ENCODE measurements around the gene TEX26. TPM values are rescaled to one million over a fixed set of nuclear protein-coding genes. Genes with fewer than 3 reads are reported as not detected.

Gene TEX26
- polyA plus RNA-seq, 2 of the 4 experiments (the other 2 are of a cell fraction) = not detected

- H3K4me3 ChIP-seq = no peak overlapping the region
- FAIRE-seq (no peak), DNase-seq (ENCODE audit: low read depth in 1 of 2, low spot score in 1 of 2) (no peak), ATAC-seq (no peak)
- ChIA-PET POLR2A (no interaction called here), CTCF (interaction anchor here (2.6 kb wide), 1 partner anchor 16 kb away, joined by 8 read pairs; no protein-coding TSS in a partner anchor)
- H3K4me2 ChIP-seq = no peak overlapping the region
- H3K9me3 ChIP-seq = no peaks in the 10 kb centered on the region
- TF ChIP-seq FOSB (CRISPR knock-in tag; IDR thresholded peaks at IDR 0.05) (no peak), GATA3 (IDR thresholded peaks at IDR 0.05; ENCODE audit: borderline replicate concordance) (no peak), HOXA7 (CRISPR knock-in tag; IDR thresholded peaks at IDR 0.05) (no peak), MYC (IDR thresholded peaks at IDR 0.05; ENCODE audit: borderline replicate concordance, low read length) (no peak), POLR2A (IDR thresholded peaks at IDR 0.05; ENCODE audit: low read length) (no peak), NPAS2 (CRISPR knock-in tag; IDR thresholded peaks at IDR 0.05; ENCODE audit: borderline replicate concordance) (no peak), PBX3 (IDR thresholded peaks at IDR 0.05) (no peak), HOXB5 (CRISPR knock-in tag; IDR thresholded peaks at IDR 0.05) (no peak), FOXS1 (CRISPR knock-in tag; IDR thresholded peaks at IDR 0.05) (no peak)
- 48% methylated on average over 5 of the region's 5 CpGs for WGBS (ENCODE audit: missing lambda C conversion rate)
- H3K27ac ChIP-seq = no peak overlapping the region
- no peaks in the 10 kb centered on the region for H3K4me1 ChIP-seq
Observed at GRCh38 chr13:30908416-30908980, 24.0 kb upstream of the TEX26 start.

- DNase-seq (ENCODE audit: low read depth in 1 of 2, low spot score in 1 of 2) (no peak), ATAC-seq (no peak), FAIRE-seq (no peak)
- no peak overlapping the region for H3K27ac ChIP-seq
- CTCF ChIA-PET = interaction anchor here (0.5 to 2.6 kb wide), 4 partner anchors 10 to 144 kb away, joined by 3 to 8 read pairs (median 4); no protein-coding TSS in a partner anchor
- POLR2A ChIA-PET = no interaction called here
- no peaks in the 10 kb centered on the region for H3K4me1 ChIP-seq
- TF ChIP-seq TFCP2L1 (CRISPR knock-in tag; IDR thresholded peaks at IDR 0.05) (no peak), PBX3 (IDR thresholded peaks at IDR 0.05) (no peak), HEYL (CRISPR knock-in tag; IDR thresholded peaks at IDR 0.05) (no peak), CHD2 (IDR thresholded peaks at IDR 0.05; ENCODE audit: low read length, partially characterized antibody) (no peak), ESRRA (IDR thresholded peaks at IDR 0.05; ENCODE audit: borderline replicate concordance, low read length) (no peak), KDM5A (IDR thresholded peaks at IDR 0.05) (no peak), HOXB13 (CRISPR knock-in tag; IDR thresholded peaks at IDR 0.05; ENCODE audit: low read depth) (no peak), KDM1A (IDR thresholded peaks at IDR 0.05; ENCODE audit: low read depth) (no peak), MAZ (IDR thresholded peaks at IDR 0.05; ENCODE audit: borderline replicate concordance, low read depth, low read length) (no peak), FOXS1 (CRISPR knock-in tag; IDR thresholded peaks at IDR 0.05) (no peak), CTCF (IDR thresholded peaks at IDR 0.05) (no peak), ZSCAN20 (CRISPR knock-in tag; IDR thresholded peaks at IDR 0.05) (no peak), EP300 (IDR thresholded peaks at IDR 0.05) (no peak), BCL3 (IDR thresholded peaks at IDR 0.05) (no peak)
- H3K4me3 ChIP-seq = no peak overlapping the region
- no peak overlapping the region for H3K4me2 ChIP-seq
- 57% methylated on average over 3 of the region's 3 CpGs for WGBS (ENCODE audit: missing lambda C conversion rate)
- no peaks in the 10 kb centered on the region for H3K9me3 ChIP-seq
Observed at GRCh38 chr13:30910676-30911075, 21.8 kb upstream of the TEX26 start.

Measured in A549 (cell line).